Liver (tissue), 3 donors: ENCODE data around the gene ZNF592.

Experiments used
- EGR1 ChIP-seq, 2 donors: IDR thresholded peaks; 2 replicates each; pipeline ENCODE4 v1.6.1; 2016 to 2018; ENCODE audit warnings: antibody characterized with exemption in 2 of 2, low read depth in 2 of 2
- FOXA1 ChIP-seq: IDR thresholded peaks from 2 replicates; pipeline ENCODE4 v1.6.1; 2016; ENCODE audit warnings: antibody characterized with exemption
- GABPA ChIP-seq, 2 donors: IDR thresholded peaks in 1 of 2; conservative IDR thresholded peaks in 1 of 2; 2 replicates each; pipeline ENCODE4 v1.6.1; 2016; ENCODE audit warnings: antibody characterized with exemption in 2 of 2, mild to moderate bottlenecking in 1 of 2, moderate library complexity in 1 of 2
- HNF4A ChIP-seq, 2 donors: conservative IDR thresholded peaks; 2 replicates each; pipeline ENCODE4 v1.6.1; 2016; ENCODE audit warnings: antibody characterized with exemption in 2 of 2, mild to moderate bottlenecking in 2 of 2
- JUND ChIP-seq, 2 donors: IDR thresholded peaks; 2 replicates each; pipeline ENCODE4 v1.6.1; 2016; ENCODE audit warnings: antibody characterized with exemption in 2 of 2
- NR2F2 ChIP-seq: IDR thresholded peaks from 2 replicates; pipeline ENCODE4 v1.6.1; 2016; ENCODE audit warnings: antibody characterized with exemption
- SP1 ChIP-seq: IDR thresholded peaks from 2 replicates; pipeline ENCODE4 v1.6.1; 2018; ENCODE audit warnings: antibody characterized with exemption, mild to moderate bottlenecking
- TAF1 ChIP-seq: conservative IDR thresholded peaks from 2 replicates; pipeline ENCODE4 v1.6.1; 2016; ENCODE audit warnings: antibody characterized with exemption, mild to moderate bottlenecking
- YY1 ChIP-seq: IDR thresholded peaks from 2 replicates; pipeline ENCODE4 v1.6.1; 2016; ENCODE audit warnings: antibody characterized with exemption, mild to moderate bottlenecking
- TF ChIP-seq, protein P1 (sequence below): fragments of 150-350 bp; IDR thresholded peaks from 2 replicates; pipeline ENCODE4 v1.5.1; 2017; ENCODE audit warnings: improper control_type of control experiment, low read depth, low read length; ENCODE audit not compliant: missing input control
- TF ChIP-seq, protein P2 (sequence below): IDR thresholded peaks from 2 replicates; pipeline ENCODE4 v1.6.1; 2016; ENCODE audit warnings: antibody characterized with exemption
- TF ChIP-seq, protein P3 (sequence below): IDR thresholded peaks from 2 replicates; pipeline ENCODE4 v1.6.1; 2016; ENCODE audit warnings: antibody characterized with exemption, mild to moderate bottlenecking
- TF ChIP-seq, protein P4 (sequence below): IDR thresholded peaks from 2 replicates; pipeline ENCODE4 v1.6.1; 2016; ENCODE audit warnings: antibody characterized with exemption
- TF ChIP-seq, protein P5 (sequence below): IDR thresholded peaks from 2 replicates; pipeline ENCODE4 v1.6.1; 2016; ENCODE audit warnings: antibody characterized with exemption
- donor health status: healthy.
- donor health status: healthy.

DNA sequence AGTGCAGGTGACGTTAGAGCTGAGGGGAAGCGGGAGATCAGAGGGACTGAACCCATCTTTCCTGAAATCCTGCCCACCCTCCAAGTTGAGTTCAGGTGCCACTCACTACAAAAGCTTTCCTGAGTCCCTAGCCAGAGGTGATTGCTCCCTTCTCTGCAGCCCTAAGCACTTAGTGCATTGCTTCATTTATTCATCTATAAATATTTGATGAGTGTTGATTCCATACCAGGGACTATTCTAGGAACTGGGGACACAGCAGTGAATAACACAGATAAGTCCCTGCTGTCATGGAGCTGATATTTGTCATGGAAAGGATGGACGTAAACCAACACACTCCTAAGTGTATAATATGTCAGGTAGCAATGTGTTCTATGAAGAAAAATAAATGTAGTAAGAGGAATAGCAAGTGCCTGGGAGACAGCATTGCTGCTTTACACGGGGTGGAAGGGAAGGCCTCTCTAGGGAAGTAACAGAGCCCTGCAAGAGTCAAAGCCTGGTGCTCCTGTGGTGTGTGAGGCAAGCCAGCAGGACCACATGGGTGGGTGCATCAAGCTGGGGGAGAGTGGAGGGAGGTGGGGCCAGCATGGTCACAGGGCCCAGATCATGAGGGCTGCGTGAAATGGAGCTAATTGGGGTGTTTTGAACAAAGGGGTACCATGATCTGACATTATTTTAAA is 87.4 kb downstream of the ZNF592 start:
- TF ChIP-seq, protein P1, sequence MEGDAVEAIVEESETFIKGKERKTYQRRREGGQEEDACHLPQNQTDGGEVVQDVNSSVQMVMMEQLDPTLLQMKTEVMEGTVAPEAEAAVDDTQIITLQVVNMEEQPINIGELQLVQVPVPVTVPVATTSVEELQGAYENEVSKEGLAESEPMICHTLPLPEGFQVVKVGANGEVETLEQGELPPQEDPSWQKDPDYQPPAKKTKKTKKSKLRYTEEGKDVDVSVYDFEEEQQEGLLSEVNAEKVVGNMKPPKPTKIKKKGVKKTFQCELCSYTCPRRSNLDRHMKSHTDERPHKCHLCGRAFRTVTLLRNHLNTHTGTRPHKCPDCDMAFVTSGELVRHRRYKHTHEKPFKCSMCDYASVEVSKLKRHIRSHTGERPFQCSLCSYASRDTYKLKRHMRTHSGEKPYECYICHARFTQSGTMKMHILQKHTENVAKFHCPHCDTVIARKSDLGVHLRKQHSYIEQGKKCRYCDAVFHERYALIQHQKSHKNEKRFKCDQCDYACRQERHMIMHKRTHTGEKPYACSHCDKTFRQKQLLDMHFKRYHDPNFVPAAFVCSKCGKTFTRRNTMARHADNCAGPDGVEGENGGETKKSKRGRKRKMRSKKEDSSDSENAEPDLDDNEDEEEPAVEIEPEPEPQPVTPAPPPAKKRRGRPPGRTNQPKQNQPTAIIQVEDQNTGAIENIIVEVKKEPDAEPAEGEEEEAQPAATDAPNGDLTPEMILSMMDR = no peak
- TF ChIP-seq SP1 (no peak), TAF1 (no peak), NR2F2 (no peak), HNF4A (conservative IDR thresholded peaks at IDR 0.05) (no peak), FOXA1 (no peak), YY1 (no peak), EGR1 (IDR thresholded peaks at IDR 0.05; ENCODE audit: low read depth in 2 of 2) (no peak), JUND (IDR thresholded peaks at IDR 0.05) (no peak), GABPA (IDR thresholded peaks at IDR 0.05 in 1 of 2, conservative IDR thresholded peaks at IDR 0.05 in 1 of 2) (no peak)
- TF ChIP-seq, protein P2, sequence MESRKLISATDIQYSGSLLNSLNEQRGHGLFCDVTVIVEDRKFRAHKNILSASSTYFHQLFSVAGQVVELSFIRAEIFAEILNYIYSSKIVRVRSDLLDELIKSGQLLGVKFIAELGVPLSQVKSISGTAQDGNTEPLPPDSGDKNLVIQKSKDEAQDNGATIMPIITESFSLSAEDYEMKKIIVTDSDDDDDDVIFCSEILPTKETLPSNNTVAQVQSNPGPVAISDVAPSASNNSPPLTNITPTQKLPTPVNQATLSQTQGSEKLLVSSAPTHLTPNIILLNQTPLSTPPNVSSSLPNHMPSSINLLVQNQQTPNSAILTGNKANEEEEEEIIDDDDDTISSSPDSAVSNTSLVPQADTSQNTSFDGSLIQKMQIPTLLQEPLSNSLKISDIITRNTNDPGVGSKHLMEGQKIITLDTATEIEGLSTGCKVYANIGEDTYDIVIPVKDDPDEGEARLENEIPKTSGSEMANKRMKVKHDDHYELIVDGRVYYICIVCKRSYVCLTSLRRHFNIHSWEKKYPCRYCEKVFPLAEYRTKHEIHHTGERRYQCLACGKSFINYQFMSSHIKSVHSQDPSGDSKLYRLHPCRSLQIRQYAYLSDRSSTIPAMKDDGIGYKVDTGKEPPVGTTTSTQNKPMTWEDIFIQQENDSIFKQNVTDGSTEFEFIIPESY = no peak
- TF ChIP-seq, protein P3, sequence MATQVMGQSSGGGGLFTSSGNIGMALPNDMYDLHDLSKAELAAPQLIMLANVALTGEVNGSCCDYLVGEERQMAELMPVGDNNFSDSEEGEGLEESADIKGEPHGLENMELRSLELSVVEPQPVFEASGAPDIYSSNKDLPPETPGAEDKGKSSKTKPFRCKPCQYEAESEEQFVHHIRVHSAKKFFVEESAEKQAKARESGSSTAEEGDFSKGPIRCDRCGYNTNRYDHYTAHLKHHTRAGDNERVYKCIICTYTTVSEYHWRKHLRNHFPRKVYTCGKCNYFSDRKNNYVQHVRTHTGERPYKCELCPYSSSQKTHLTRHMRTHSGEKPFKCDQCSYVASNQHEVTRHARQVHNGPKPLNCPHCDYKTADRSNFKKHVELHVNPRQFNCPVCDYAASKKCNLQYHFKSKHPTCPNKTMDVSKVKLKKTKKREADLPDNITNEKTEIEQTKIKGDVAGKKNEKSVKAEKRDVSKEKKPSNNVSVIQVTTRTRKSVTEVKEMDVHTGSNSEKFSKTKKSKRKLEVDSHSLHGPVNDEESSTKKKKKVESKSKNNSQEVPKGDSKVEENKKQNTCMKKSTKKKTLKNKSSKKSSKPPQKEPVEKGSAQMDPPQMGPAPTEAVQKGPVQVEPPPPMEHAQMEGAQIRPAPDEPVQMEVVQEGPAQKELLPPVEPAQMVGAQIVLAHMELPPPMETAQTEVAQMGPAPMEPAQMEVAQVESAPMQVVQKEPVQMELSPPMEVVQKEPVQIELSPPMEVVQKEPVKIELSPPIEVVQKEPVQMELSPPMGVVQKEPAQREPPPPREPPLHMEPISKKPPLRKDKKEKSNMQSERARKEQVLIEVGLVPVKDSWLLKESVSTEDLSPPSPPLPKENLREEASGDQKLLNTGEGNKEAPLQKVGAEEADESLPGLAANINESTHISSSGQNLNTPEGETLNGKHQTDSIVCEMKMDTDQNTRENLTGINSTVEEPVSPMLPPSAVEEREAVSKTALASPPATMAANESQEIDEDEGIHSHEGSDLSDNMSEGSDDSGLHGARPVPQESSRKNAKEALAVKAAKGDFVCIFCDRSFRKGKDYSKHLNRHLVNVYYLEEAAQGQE = no peak
- TF ChIP-seq, protein P4, sequence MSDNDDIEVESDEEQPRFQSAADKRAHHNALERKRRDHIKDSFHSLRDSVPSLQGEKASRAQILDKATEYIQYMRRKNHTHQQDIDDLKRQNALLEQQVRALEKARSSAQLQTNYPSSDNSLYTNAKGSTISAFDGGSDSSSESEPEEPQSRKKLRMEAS = no peak
- TF ChIP-seq, protein P5, sequence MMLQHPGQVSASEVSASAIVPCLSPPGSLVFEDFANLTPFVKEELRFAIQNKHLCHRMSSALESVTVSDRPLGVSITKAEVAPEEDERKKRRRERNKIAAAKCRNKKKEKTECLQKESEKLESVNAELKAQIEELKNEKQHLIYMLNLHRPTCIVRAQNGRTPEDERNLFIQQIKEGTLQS = no peak
